ENCODE data around the gene GCN1.

GCN1 gene

GRCh38 chr12:120110550-120111501 lies 83.7 kb downstream of the GCN1 start:
- DNase-seq: no peak

GRCh38 chr12:120109570-120110267 lies 84.8 kb downstream of the GCN1 start:
- no peak for DNase-seq

GRCh38 chr12:120106151-120106550 lies 88.4 kb downstream of the GCN1 start:
- DNase-seq: no peak

- no peak for DNase-seq
Measured at GRCh38 chr12:120103371-120103770, 91.1 kb downstream of the GCN1 start.

- no peak for DNase-seq
Measured at GRCh38 chr12:120103044-120103338, 91.5 kb downstream of the GCN1 start.

GRCh38 chr12:120102189-120103043 lies 92.1 kb downstream of the GCN1 start:
- no peak for DNase-seq

- DNase-seq: no peak
Measured at GRCh38 chr12:120101617-120102016, 92.9 kb downstream of the GCN1 start.

- no peak for DNase-seq
Measured at GRCh38 chr12:120101182-120101581, 93.3 kb downstream of the GCN1 start.

- DNase-seq: no peak
Measured at GRCh38 chr12:120100630-120101029, 93.9 kb downstream of the GCN1 start.

- DNase-seq: no peak
Measured at GRCh38 chr12:120099738-120100137, 94.8 kb downstream of the GCN1 start.

GRCh38 chr12:120098756-120099470 lies 95.6 kb downstream of the GCN1 start:
- no peak for DNase-seq

GRCh38 chr12:120096671-120097202 lies 97.8 kb downstream of the GCN1 start:
- DNase-seq: no peak

GRCh38 chr12:120095736-120096135 lies 98.8 kb downstream of the GCN1 start:
- no peak for DNase-seq

- DNase-seq: no peak
Measured at GRCh38 chr12:120095331-120095730, 99.2 kb downstream of the GCN1 start.

GRCh38 chr12:120094485-120094884 lies 100.0 kb downstream of the GCN1 start:
- DNase-seq: no peak

GRCh38 chr12:120093592-120094355 lies 100.7 kb downstream of the GCN1 start:
- no peak for DNase-seq

GRCh38 chr12:120093336-120093591 lies 101.3 kb downstream of the GCN1 start:
- no peak for DNase-seq

GRCh38 chr12:120092551-120093335 lies 101.8 kb downstream of the GCN1 start:
- no peak for DNase-seq

- no peak for DNase-seq
Measured at GRCh38 chr12:120091371-120092090, 103.0 kb downstream of the GCN1 start.

- no peak for DNase-seq
Measured at GRCh38 chr12:120090626-120091295, 103.8 kb downstream of the GCN1 start.

All from NCI-H146 (cell line).